HG03108 (cell line): ENCODE results near the gene PNPLA8.
"Not testable (repeated sequence)": the region's sequence is repeated elsewhere in the genome, so short reads cannot be mapped to it uniquely, and the experiment has no call there.

Experiments
- ATAC-seq: cut with Tn5 transposase; IDR thresholded peaks from one replicate; pipeline ENCODE4 v1.9.1; 2021; ENCODE audit warnings: moderate library complexity; ENCODE audit not compliant: unreplicated experiment

Gene PNPLA8

DNA sequence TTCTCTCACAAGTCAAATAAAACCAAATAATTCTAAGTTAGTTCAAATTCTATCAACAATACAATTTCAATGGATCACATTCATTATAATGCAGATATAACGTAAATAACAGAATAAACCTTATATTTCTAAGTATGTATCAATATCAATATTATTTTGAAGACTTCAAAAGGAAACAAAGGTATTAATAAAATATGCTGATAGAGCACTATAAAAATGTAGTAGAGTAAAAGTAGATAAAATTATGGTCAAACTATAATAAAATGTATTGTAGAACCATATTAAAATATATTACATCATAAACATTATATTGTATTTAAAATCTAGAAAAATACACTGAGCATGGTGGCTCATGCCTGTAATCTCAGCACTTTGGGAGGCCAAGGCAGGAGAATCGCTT is 46.2 kb downstream of the PNPLA8 start:
- ATAC-seq = no peak

DNA sequence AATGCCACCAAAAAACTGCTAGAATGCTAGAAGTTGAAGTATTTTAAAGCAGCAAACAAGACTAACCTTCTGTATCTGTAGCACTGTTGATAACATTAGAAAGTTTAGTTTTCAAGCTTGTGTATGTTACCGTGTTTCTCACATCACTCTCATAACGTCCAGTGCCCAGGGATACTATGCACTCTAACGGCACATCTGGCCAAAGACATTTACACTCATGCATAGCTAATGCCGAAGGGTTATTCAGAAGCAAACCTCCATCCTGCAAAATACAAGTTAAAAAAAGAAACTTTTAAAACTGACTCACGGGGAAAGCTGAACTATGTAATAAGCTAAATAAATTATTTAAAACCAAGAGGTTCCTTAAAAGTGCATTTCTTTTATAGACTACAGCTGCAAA is 46.8 kb downstream of the PNPLA8 start:
- no peak for ATAC-seq

GRCh38 chr7:108468246-108468645 is 57.7 kb downstream of the PNPLA8 start:
- ATAC-seq = no peak

GRCh38 chr7:108467391-108467790 is 58.5 kb downstream of the PNPLA8 start:
- no peak for ATAC-seq

DNA sequence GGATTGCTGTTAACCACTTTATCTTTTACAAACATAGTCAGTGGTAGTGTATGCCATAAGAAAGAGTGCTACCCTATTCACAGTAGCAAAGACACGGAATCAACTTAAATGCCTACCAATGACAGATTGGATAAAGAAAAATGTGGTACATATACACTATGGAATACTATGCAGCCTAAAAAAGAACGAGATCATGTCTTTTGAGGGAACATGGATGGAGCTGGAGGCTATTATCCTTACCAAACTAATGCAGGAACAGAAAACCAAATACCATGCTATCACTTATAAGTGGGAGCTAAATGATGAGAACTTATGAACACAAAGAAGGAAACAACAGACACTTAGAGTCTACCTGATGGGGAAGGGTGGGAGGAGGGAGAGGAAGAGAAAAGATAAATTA is 59.6 kb downstream of the PNPLA8 start:
- not testable (repeated sequence) for ATAC-seq

DNA sequence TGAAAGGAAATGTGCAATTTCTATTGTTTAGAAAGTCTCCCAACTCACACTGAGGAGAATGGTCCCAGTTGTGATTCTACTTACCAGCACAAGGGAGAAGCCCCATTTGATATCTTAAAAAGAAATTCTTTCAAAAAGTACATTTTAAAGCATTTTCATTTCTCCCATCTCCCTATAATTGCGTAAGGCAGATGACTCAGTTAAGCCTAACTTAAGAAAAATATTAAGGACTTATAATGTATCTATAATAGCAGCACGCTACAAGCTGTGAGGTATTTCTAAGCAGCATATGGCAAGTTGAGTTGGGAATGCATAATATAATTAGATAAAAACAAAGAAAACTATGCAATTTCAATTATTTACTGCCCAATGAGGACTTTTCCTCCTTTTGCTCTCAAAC is 61.2 kb downstream of the PNPLA8 start:
- no peak for ATAC-seq

- no peak for ATAC-seq
Observed at GRCh38 chr7:108463613-108464012, 62.3 kb downstream of the PNPLA8 start.

DNA sequence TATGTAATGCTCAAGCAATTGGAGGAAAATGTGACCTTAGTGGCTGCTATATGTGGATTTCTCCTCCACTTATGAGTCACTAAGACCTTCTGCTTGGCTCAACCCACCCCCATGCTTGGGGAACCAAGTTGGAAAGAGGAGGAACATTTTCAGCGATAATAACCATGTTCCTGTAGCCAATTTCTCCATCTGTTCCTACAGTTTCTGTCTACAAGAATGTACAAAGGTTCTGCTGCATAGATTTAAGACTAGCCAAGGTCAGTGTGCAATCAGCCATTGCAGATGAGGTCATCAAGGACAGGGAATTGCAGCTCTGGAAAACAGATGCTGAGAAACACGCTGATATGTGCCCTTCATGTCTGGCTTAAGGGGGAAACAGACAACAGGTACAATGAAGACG is 64.1 kb downstream of the PNPLA8 start:
- no peak for ATAC-seq

DNA sequence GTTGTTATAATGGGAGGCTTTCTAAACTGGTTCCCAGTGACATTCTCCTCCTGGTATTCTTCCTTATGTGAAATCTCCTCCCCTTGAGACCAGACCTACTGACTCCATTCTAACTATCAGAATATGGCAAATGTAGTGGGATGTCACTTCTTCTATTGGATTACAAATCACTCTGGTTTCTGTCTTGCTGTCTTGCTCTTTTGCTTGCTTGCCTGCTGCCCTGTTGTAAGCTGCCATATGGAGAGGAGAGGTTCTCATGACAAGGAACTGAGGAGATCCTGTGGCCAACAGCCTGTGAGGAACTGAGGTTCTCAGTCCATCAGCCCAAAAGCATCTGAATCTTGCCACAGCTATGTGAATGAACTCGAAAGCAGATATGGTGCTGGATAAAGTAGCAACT is 65.0 kb downstream of the PNPLA8 start:
- ATAC-seq = no peak

DNA sequence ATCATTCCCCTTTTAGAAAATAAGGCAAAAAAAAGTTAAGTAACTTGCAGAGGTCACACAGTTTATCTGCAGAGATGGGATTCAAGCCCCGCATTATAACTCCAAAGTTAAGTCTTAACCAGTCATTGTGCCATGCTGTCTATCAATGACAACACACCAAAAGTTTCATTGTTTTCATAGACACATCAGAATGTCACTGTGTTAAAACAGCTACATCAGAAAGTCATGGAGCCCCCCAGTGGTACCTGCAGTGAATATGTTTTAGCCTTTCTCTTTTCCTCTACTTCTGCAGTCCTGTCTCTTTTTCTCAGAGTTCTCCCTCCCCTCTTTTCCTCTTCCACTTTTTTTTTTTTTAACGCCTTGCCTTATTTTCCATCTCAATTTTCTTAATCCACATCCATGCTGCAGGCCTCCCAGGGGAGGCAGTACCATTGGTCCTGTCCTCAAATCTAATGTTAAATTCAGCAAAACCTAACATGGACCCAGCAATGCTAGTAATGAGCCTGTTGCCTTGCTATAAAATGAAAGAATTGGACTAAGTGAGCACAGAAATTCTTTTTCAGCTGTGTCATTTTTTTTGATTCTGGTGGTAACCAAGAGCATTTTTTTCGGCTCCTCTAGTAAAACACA is 65.9 kb downstream of the PNPLA8 start:
- ATAC-seq = no peak

- no peak for ATAC-seq
Observed at GRCh38 chr7:108457871-108458270, 68.1 kb downstream of the PNPLA8 start.

DNA sequence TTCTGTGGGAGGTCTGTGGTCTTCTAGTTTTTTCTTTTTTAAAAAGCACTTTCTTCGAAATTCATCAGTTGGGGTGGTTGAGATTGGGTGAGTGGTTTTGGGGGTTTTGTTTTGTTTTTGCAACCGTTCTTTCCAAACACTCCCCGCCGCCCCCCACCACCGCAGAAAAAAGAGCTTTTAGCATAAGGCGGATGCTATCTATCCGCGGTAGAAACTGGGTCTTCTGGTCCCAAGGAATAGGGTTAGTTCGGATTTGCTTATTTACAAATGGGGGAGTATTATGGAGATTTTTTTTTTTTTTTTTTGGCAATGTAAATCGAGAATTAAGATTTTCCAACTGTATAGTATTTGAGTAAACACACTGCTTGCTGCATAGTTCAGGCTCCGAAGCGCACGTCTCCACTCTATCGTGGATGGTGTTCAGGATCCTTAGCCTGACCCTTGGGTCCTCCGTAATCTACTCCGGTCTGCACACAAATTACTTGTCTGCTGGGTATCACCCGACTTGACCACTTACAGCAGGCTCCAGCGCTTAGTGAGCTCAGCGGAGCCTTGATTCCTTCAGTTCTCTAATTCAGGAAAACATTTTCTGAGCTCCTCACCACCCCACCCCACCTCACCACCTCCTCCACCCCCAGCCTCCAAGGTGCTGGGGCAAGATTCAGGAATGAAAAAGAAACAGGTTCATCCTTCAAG is 68.9 kb downstream of the PNPLA8 start:
- no peak for ATAC-seq

GRCh38 chr7:108455998-108456677 is 69.8 kb downstream of the PNPLA8 start, which contains the start of gene NRCAM:
Gene NRCAM (minus strand): TSS chr7:108456436. CDS start chr7:108240064, 216,372 bp downstream.
- no peak for ATAC-seq

DNA sequence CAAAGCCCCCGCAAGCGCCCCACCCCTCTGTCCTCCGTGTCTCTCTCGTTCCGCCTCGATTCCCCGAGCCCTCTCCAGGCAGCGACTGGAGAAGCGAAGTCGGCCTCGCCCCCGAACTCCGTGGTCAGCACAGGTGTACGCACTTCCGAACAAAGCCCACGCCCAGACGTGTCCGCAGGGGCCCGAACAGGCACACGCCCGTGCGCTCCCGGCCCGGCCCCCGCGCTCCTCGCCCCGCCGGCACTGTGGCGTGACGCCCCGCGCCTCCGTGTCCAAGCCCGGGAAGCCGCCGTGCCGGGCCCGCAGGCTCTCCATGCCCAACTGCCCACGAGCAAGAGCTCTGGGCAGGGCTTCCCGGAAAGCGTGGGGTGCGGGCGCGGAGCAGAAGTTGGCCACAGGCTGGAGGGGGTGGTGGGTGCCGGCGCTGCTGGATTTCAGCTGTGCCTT is 70.4 kb downstream of the PNPLA8 start:
- ATAC-seq = no peak

- no peak for ATAC-seq
Observed at GRCh38 chr7:108454674-108455550, 71.0 kb downstream of the PNPLA8 start.

DNA sequence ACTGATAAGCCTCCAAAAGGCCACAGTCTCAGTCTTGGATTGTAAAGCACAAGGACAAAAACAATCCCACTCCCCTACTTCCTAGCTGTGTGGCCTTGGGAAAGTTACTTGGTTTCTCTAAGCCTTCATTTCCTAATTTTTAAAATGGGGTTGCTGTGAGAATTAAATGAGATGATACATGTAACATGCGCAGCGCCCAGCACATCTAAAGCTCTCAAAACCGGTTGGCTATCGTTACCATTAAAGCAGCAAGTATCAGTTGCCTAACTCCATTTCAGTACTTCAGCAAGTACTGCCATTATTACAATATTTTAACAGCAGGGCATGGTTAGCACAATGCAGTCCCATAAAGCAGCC is 71.6 kb downstream of the PNPLA8 start:
- no peak for ATAC-seq

DNA sequence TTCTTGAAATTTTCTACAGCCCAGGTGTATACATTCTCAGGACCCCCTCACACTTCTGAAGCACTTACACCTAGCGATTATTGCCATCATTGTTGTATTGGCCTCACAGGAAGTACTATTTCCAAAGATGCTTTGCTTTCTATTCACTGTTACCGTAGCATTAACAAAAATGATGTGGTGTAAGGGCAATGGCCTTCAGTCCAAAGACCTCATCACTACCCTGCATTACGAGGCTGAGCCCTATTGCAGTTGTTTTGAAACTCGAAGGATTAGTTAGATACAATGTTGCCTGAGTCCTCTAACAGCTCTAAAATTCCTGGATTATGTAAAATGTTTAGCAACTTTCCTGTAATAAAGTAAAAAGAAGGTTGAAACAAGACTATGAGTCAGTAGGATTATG is 72.6 kb downstream of the PNPLA8 start:
- no peak for ATAC-seq

GRCh38 chr7:108452707-108453106 is 73.2 kb downstream of the PNPLA8 start:
- ATAC-seq = peak; percentile 40

DNA sequence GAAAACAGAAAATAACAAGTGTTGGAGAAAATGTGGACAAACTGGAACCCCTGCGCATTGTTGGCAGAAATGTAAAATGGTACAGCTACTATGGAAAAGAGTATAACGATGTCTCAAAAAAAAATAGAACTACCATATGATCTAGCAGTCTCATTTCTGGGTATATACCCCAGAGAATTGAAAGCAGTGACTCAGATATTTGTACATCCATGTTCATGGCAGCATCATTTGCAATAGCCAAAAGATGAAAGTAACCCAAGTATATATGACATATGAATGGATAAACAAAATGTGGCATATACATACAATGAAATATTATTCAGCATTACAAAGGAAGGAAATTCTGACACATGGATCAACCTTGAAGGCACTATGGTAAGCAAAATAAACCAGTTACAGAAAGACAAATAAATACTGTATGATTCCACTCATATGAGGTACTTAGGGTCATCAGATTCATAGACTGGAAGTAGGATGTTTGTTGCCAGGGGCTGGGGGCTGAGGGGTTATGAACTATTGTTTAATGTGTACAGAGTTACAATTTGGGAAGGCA is 74.6 kb downstream of the PNPLA8 start:
- no peak for ATAC-seq

DNA sequence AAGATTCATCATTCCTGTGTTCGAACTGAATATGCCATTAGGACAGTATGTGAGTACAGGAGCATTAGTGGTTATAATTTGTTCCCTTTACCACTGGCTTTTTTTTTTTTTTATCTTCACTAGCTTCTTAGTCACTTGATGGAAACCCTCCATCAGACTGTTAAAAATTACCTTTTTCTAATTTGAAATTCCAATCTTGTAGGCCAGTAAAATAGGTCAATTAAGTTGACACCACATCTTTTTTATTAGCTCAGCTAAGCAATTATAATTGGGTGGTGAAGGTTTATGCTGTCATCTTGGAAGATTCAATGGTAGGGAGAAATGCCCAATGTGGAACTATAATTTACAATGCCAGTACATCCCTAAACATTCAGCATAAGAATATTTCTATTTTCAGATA is 75.8 kb downstream of the PNPLA8 start:
- ATAC-seq = no peak

GRCh38 chr7:108449521-108449920 is 76.4 kb downstream of the PNPLA8 start:
- ATAC-seq = no peak
